Prostate gland (tissue), 2 donors: ENCODE data around the gene PCDHGA11. TPM values are rescaled to one million over a fixed set of nuclear protein-coding genes. Genes with fewer than 3 reads are reported as not detected.
"Not testable (repeated sequence)": the region's sequence is repeated elsewhere in the genome, so short reads cannot be mapped to it uniquely, and the experiment has no call there.

Experiments used
- DNase-seq: peaks from one replicate; pipeline ENCODE4 v3.0.0-alpha.2; 2019; ENCODE audit warnings: low spot score
- H3K27ac ChIP-seq, 2 donors: fragments of 200-600 bp; sonication (generic); 2 replicates each; pipeline ENCODE4 v1.5.1; 2017 to 2019
- H3K27me3 ChIP-seq: fragments of 200-600 bp; sonication (generic); replicated peaks from 2 replicates; pipeline ENCODE4 v1.5.1; 2019; ENCODE audit not compliant: insufficient read depth
- H3K36me3 ChIP-seq, 2 donors: fragments of 200-600 bp; sonication (generic); 1 replicate in 1 of 2; 2 replicates in 1 of 2; pipeline versions ENCODE4 v1.5.1 to v1.8.1; 2017 to 2019
- H3K4me1 ChIP-seq: fragments of 200-600 bp; sonication (generic); replicated peaks from 2 replicates; pipeline ENCODE4 v1.5.1; 2019
- H3K4me3 ChIP-seq, 2 donors: fragments of 200-600 bp; sonication (generic); 2 replicates each; pipeline ENCODE4 v1.5.1; 2017 to 2019
- H3K9me3 ChIP-seq: fragments of 200-600 bp; sonication (generic); 2 replicates; pipeline ENCODE4 v1.5.1; 2017
- CTCF ChIP-seq, 4 experiments: fragments of 200-600 bp in 2 of 4; fragments of 450-650 bp in 2 of 4; sonication (generic) in 2 of 4; IDR thresholded peaks; 1 replicate in 3 of 4; 2 replicates in 1 of 4; pipeline ENCODE4 v1.5.1; 2016 to 2019; ENCODE audit warnings: antibody characterized with exemption in 4 of 4, mild to moderate bottlenecking in 2 of 4, moderate library complexity in 2 of 4
- POLR2A ChIP-seq: fragments of 450-650 bp; IDR thresholded peaks from one replicate; pipeline ENCODE4 v1.6.1; 2016; ENCODE audit warnings: antibody characterized with exemption, mild to moderate bottlenecking
- POLR2AphosphoS5 ChIP-seq: sonication (generic); formaldehyde crosslinking; IDR thresholded peaks from one replicate; pipeline ENCODE4 v1.6.1; 2017; ENCODE audit warnings: antibody characterized with exemption
- WGBS: methylation state at CpG from one replicate; pipeline ENCODE4 v1.1.5; 2018; 5-methylcytosine and 5-hydroxymethylcytosine counted together
- intact Hi-C: fragments of 100-400 bp; cut with DNase I; formaldehyde crosslinking; loops from one replicate; pipeline ENCODE4 v1.14.2; 2022
- total RNA-seq, 2 donors: library from RNA; depleted of rRNA; stranded (reverse); fragments of >200 nt; gene quantifications; one replicate each; pipeline ENCODE4 v1.1.0, GENCODE V29; 2016

PCDHGA11 gene
- total RNA-seq, 2 donors from 2014 or later = 2.9 to 3.4 TPM

DNA sequence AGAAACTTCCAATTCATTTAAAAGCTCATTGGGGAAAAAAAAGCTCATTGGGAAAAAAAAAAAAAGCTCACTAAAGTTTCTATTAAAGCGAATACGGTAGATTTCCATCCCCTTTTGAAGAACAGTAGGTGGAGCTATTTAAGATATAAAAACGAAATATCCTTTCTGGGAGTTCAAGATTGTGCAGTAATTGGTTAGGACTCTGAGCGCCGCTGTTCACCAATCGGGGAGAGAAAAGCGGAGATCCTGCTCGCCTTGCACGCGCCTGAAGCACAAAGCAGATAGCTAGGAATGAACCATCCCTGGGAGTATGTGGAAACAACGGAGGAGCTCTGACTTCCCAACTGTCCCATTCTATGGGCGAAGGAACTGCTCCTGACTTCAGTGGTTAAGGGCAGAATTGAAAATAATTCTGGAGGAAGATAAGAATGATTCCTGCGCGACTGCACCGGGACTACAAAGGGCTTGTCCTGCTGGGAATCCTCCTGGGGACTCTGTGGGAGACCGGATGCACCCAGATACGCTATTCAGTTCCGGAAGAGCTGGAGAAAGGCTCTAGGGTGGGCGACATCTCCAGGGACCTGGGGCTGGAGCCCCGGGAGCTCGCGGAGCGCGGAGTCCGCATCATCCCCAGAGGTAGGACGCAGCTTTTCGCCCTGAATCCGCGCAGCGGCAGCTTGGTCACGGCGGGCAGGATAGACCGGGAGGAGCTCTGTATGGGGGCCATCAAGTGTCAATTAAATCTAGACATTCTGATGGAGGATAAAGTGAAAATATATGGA is 9.7 kb downstream of the PCDHGA11 start, which contains the start of gene PCDHGA12:
TSS of gene PCDHGA12 (plus strand) at position 176 of the 782 bp plus-strand sequence. CDS start at position 429, 253 bp downstream.
- Histone ChIP-seq H3K9me3 (peaks cover 9% of the 10 kb centered on the region), H3K4me3 (no peak within 1 kb of the TSS)
- 14% methylated on average over 33 of the region's 33 CpGs for WGBS

DNA sequence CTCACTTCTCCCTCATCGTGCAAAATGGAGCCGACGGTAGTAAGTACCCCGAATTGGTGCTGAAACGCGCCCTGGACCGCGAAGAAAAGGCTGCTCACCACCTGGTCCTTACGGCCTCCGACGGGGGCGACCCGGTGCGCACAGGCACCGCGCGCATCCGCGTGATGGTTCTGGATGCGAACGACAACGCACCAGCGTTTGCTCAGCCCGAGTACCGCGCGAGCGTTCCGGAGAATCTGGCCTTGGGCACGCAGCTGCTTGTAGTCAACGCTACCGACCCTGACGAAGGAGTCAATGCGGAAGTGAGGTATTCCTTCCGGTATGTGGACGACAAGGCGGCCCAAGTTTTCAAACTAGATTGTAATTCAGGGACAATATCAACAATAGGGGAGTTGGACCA is 10.4 kb downstream of the PCDHGA11 start:
- no peak for DNase-seq
- no peak overlapping the region for H3K27ac ChIP-seq
- peaks cover 9% of the 10 kb centered on the region for H3K9me3 ChIP-seq
- no peaks in the 10 kb centered on the region for H3K36me3 ChIP-seq
- H3K27me3 ChIP-seq = no peaks in the 10 kb centered on the region
- H3K4me1 ChIP-seq = no peaks in the 10 kb centered on the region
- intact Hi-C loops = no loop called here
- TF ChIP-seq CTCF (IDR thresholded peaks at IDR 0.05) (no peak), POLR2AphosphoS5 (no peak), POLR2A (no peak)
- 19% methylated on average over 32 of the region's 37 CpGs for WGBS
- H3K4me3 ChIP-seq = no peak overlapping the region

More for the DNA sequence above, 9.7 kb downstream of the PCDHGA11 start, which contains the start of gene PCDHGA12:
- intact Hi-C loops = no loop called here
- H3K27me3 ChIP-seq = no peaks in the 10 kb centered on the region
- H3K36me3 ChIP-seq = no peaks in the 10 kb centered on the region
- no peaks in the 10 kb centered on the region for H3K4me1 ChIP-seq
- no peak for DNase-seq
- H3K27ac ChIP-seq = no peak within 1 kb of the TSS
- TF ChIP-seq POLR2A = no peak
- peak in 2 of 4 experiments; percentile 27 to 41 for TF ChIP-seq CTCF (IDR thresholded peaks at IDR 0.05)
- TF ChIP-seq POLR2AphosphoS5 = peak; percentile 6

DNA sequence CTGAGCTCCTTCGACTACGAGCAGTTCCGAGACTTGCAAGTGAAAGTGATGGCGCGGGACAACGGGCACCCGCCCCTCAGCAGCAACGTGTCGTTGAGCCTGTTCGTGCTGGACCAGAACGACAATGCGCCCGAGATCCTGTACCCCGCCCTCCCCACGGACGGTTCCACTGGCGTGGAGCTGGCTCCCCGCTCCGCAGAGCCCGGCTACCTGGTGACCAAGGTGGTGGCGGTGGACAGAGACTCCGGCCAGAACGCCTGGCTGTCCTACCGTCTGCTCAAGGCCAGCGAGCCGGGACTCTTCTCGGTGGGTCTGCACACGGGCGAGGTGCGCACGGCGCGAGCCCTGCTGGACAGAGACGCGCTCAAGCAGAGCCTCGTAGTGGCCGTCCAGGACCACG is 11.5 kb downstream of the PCDHGA11 start:
- H3K4me3 ChIP-seq, intact Hi-C loops, H3K36me3 ChIP-seq, H3K9me3 ChIP-seq, H3K27me3 ChIP-seq, H3K4me1 ChIP-seq, H3K27ac ChIP-seq, DNase-seq: not testable (repeated sequence)
- WGBS = 24% methylated on average over 26 of the region's 38 CpGs

DNA sequence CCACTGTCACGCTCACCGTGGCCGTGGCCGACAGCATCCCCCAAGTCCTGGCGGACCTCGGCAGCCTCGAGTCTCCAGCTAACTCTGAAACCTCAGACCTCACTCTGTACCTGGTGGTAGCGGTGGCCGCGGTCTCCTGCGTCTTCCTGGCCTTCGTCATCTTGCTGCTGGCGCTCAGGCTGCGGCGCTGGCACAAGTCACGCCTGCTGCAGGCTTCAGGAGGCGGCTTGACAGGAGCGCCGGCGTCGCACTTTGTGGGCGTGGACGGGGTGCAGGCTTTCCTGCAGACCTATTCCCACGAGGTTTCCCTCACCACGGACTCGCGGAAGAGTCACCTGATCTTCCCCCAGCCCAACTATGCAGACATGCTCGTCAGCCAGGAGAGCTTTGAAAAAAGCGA is 11.9 kb downstream of the PCDHGA11 start:
- intact Hi-C loops, H3K27me3 ChIP-seq, H3K4me3 ChIP-seq, H3K4me1 ChIP-seq, DNase-seq, H3K27ac ChIP-seq, H3K36me3 ChIP-seq, H3K9me3 ChIP-seq: not testable (repeated sequence)
- WGBS = 23% methylated on average over 25 of the region's 29 CpGs

DNA sequence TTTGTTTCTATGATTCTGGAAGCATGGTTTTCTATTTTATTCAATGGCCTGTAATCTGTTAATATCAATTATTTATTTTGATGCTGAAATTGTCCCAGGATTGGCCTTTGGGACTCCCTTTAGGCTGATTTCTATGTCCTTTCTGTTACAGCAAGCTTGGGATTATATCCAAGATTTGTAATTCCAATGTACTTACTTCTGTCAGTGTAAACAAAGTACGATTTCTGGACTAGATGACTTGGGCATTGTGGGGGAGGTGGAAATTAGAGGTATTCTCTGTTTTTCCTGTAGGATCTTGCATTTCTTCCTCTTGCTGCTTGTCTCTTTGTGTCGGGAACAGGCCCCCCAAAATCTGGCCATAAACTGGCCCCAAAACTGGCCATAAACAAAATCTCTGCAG is 13.2 kb downstream of the PCDHGA11 start:
- Histone ChIP-seq H3K36me3 (no peaks in the 10 kb centered on the region), H3K27me3 (no peaks in the 10 kb centered on the region), H3K4me1 (no peaks in the 10 kb centered on the region), H3K9me3 (no peaks in the 10 kb centered on the region), H3K4me3 (no peak overlapping the region), H3K27ac (no peak overlapping the region)
- 87% methylated on average over 2 of the region's 2 CpGs for WGBS
- intact Hi-C loops = no loop called here
- no peak for DNase-seq
- TF ChIP-seq CTCF (IDR thresholded peaks at IDR 0.05) = no peak
- no peak for TF ChIP-seq POLR2AphosphoS5
- no peak for TF ChIP-seq POLR2A

- no peak for DNase-seq
- WGBS = 93% methylated on average over 2 of the region's 2 CpGs
- Histone ChIP-seq H3K27me3 (no peaks in the 10 kb centered on the region), H3K9me3 (no peaks in the 10 kb centered on the region), H3K4me3 (no peak overlapping the region), H3K4me1 (no peaks in the 10 kb centered on the region), H3K27ac (no peak overlapping the region), H3K36me3 (no peaks in the 10 kb centered on the region)
- TF ChIP-seq POLR2AphosphoS5 = no peak
- intact Hi-C loops = no loop called here
Observed at GRCh38 chr5:141437221-141437620, 16.4 kb downstream of the PCDHGA11 start.
